GM04503 (cell line): ENCODE results near the gene EIF3F.
"Not testable (repeated sequence)": the region's sequence is repeated elsewhere in the genome, so short reads cannot be mapped to it uniquely, and the experiment has no call there.

Source experiments
- DNase-seq: peaks from one replicate; pipeline ENCODE4 v3.0.0-alpha.2; 2012; ENCODE audit warnings: low read depth

Gene EIF3F

DNA sequence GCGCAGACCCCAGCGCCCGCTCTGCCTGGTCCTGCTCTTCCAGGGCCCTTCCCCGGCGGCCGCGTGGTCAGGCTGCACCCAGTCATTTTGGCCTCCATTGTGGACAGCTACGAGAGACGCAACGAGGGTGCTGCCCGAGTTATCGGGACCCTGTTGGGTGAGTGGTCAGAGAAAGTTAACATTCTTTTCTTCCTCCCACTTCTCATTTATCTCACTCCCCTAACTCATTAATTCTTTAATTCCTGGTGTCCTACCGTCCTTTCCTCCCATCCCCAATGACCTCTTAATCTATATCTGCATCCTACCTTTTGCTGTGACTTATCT is 385 bp downstream of the EIF3F start:
- DNase-seq: not testable (repeated sequence)

- no peak for DNase-seq
Observed at GRCh38 chr11:7994581-7995278, 7.6 kb downstream of the EIF3F start.

GRCh38 chr11:7999795-8000194 is 12.7 kb downstream of the EIF3F start:
- no peak for DNase-seq

GRCh38 chr11:8000390-8000789 is 13.3 kb downstream of the EIF3F start:
- DNase-seq: no peak

GRCh38 chr11:8002676-8003075 is 15.5 kb downstream of the EIF3F start:
- DNase-seq: no peak

DNA sequence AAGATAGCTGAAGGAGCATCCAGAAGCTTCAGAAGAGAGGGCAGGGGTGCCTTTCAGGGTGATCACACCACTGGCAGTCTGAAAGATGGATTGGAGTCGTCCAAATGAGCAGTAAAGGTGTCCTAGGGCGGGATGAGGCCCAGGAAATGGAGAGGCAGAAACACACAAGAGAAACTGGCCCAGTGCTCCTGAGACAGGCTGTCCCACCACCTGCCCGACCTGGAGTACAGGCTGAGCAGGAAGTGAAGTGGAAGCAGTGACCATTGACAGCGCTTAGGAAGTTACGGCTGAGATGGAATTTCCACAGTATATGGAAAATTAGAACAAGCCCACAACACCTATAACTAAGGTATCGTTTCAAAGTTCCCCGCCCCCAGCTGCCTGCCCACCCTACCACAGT is 16.1 kb downstream of the EIF3F start:
- no peak for DNase-seq

DNA sequence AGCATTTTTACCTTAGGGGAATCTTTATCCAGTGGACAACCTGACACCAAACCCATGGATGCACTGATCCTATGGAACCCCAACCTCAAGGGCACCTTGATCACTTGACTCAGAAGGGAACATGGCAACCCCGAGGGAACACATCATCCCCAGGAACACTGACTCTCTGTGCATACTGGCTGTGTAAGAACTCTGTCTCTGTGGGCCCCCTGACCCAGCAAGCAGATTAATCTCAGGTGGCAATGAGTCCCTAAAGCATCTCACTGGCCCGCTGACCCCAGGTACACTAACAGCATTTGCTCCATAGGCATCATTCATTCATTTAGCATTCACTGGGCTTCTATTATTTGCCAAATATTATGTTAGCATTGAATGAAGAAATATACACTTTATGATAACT is 16.9 kb downstream of the EIF3F start:
- DNase-seq: no peak

DNA sequence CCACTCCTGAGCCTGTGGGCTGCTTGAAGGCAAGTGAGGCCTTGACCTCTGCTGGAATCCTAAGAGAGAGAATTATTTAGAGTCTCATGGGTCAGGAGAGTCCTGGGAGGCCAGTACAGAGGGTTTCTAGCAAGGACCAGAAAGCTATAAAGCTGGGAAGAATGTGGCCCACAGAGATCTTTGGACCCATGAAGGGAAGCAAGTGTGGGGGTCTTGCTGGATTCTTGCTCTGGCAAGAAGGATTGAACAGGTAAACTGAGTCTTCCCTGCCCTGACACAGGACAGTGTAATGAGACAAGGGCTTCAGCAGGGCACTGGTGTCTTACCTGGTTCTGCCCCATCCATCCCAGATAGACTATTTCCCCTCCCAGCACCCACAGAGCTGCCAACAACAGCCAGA is 18.4 kb downstream of the EIF3F start:
- no peak for DNase-seq

DNA sequence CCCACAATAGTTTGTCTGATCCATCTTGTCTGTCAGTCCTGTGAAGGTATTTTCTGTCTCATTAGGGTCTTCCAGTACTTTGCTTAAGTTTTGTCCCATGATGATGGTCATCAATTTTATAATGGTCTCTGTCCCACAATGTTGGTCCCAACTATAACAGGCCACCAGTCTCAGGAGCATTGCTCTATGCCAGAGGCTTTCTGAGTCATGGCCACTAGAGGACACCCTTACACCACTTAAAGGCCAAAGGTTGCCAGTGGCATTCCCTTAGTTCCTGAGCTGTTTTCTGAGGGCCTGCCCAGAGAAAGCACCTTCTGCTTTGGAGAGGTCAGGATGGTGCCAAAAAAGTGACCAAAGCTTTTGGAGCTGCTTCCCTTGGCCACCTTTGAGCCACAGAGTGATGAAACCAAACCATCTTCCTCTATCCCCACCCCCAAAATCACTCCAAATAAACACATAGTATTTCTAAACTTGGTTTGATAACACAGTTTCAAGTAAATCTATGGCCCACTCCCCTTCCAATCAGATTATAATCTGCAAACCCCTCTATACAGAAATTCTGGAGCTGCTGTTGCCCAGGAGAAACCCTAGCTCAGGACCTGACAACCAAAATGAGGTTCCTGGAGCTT is 19.3 kb downstream of the EIF3F start:
- no peak for DNase-seq

GRCh38 chr11:8008212-8008611 is 21.1 kb downstream of the EIF3F start:
- DNase-seq: no peak

DNA sequence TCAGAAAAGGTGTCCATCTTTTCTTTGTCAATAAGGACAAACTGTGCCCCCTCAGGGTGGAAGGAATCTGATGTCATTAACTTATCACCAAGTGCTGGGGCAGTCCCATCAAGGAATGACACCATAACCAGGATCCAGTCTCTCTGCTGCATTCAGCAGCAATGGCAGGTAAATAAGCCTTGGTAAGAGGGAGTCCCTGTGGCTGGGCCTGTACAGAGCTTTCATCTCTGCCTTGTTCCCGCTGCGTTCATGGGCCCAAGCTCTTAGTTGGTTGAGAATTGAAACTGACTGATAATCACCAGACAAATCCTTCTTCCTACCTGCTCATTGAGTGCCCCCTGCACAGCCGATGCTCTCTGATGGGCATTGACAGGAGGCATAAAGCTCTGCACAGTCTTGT is 22.7 kb downstream of the EIF3F start:
- no peak for DNase-seq

DNA sequence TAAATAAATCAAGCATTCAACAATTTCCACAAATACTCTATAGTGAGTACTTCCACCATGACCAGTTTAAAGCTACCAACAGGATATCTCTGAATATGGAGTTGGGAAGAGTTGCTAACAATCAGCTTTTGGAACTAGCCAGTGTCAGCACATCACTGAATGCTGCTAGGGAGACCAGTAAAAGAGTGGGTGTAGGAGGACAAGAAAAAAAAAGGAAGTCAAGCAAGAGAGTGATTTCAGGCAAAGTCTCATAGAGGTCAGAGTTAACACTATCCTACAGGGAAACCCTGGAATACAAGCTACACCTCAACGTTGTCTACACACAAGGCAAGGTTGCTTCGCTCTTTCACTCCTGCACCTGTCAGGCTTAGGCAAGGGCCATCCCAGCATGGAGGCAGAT is 24.2 kb downstream of the EIF3F start:
- DNase-seq: no peak

- DNase-seq: peak; percentile 97
Observed at GRCh38 chr11:8011981-8012444, 24.9 kb downstream of the EIF3F start.

- DNase-seq: no peak
Observed at GRCh38 chr11:8013833-8014232, 26.7 kb downstream of the EIF3F start.

DNA sequence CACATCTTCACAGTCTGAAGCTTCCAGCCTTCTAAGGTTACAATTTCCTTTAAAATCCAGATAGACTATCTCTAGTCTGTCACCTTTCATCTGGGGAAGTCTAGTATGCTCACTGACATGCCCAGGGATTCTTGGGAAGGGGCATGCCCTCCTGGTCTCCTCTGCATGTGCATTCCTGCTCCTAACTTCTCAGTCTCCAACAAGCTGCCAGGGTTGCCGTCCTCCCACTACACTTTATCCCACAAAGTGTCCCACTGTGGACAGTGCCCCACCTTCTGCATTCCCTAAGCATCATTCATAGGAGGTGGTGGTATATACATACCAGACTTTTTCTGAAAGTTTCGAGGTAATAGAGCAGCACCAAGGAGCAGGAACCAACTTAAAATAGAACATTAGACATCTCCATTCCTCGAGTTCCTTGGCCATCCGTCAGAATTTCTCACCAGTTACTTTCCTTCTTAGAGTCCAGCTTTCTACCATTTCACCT is 28.7 kb downstream of the EIF3F start:
- DNase-seq: peak; percentile 39

GRCh38 chr11:8016440-8016839 is 29.3 kb downstream of the EIF3F start:
- no peak for DNase-seq

GRCh38 chr11:8017071-8017470 is 29.9 kb downstream of the EIF3F start:
- no peak for DNase-seq

GRCh38 chr11:8017894-8018483 is 30.9 kb downstream of the EIF3F start:
- DNase-seq: no peak

DNA sequence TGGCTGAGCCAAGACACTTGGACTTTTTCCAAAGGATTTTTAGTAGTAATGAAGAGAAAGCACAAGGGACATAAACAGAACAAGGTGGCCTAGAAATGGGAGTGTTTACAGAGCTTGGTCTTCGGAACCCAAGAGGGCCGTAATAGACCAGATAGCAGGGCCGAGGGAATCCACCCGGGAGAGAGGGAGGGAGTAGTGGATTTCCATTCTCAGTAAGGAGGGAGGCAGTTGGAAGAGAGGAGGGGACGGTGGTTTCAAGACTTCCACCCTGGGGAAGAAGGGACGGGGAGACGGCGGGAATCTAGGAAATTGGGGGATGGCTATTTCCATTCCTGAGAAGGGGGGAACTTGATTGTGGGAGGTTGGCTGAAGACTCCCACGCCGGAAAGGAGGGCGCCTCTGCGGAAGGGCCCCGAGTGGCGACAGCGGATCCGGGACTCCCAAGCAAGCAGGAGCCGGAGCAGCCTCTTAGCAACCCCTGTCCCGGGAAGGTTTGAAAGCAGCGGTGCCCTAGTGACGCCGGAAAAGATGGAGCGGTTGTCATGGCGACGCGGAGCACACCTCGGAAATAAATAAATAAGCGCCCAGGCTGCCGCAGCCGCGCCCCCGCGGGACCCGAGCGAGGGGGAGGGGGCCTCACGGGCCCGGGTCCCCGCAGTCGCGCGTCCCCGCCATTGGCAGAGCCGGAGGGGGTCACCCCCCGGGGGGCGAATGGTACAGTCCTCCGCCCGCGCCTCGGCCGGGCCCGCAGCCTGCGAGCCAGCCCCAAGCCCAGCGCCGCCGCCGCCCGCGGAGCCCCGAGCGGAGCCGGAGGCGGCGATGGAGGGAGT is 31.6 kb downstream of the EIF3F start:
- no peak for DNase-seq

DNA sequence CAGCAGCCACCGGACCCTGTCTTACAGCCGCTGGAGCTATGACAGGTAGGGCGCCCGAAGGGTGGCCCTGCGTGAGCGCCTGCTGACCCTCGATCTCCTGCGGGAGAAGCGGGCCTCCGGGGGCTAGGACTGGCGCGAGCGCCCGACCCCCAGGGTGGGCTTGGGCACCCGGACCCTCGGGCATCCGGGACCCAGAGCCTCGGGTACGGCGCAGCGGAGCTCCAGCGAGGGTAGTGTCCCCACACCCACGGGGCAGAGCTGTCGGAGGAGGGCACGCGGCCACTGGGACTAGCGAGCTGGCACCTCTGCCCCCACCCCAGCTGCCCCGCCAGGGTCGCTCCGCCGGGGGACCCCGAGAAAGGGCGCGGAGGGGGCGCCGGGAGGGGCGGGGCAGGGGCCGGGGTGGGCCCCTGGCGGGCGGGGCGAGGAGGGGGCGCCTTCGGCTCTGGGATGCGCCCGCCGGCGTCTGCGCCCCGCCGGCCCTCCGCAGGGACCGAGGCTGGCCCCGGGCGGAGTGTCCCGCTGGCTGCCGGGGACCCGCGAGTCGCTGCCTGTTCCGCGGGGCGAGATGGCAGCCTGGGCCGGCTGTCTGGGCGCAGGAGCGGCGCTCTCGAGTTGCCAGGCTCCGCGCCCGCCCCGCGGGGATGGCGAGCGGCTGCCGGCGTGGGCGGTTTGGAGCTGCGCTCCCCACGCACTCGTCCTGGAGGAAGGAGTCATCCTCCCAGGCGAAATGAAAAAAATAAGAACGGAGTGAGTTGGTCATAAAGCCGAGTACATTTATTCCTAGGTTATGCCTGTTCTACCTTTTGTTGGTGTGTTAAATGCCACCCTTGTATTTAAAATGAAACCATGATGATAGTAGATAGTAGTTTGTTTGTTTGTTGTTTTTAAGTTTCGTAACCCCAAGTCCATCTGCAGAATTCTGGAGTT is 32.4 kb downstream of the EIF3F start:
- DNase-seq: no peak

DNA sequence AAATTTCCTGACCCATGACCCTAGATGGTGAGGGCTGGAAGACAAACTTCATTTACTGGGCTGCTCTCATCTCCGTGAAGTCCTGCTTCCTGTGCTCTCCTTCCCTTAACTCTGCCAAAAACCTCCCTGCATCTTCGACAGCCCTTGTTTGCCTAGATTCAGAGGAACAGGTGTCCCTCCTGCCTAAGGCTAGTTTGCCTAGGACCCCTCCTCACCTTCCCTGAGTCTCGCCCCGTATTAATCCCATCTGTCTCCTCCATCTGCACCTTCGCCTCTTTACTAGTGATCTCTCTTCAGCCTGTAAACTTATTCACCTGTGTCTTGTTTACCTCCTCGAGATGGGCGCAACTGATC is 33.1 kb downstream of the EIF3F start:
- no peak for DNase-seq

DNA sequence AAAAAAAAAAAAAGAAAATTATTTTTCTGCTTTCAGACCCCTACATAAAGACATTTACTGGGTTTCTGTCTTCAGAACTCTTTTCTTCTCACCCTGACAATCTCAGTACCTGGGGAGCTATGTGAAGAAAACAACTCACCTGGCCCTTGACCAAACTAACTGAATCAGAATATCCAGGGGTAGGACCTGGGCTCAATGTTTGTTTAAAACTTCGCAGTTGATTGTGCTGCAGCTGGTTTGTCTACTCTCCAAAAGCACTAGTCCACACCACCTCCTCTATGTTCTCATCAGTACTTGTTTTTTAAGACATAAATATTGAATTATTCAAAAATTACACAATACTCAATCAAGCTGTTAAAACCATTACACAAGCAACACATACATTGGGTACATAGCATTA is 34.8 kb downstream of the EIF3F start:
- no peak for DNase-seq
